ENCODE data around the gene KRTAP10-1.

KRTAP10-1 gene

DNA sequence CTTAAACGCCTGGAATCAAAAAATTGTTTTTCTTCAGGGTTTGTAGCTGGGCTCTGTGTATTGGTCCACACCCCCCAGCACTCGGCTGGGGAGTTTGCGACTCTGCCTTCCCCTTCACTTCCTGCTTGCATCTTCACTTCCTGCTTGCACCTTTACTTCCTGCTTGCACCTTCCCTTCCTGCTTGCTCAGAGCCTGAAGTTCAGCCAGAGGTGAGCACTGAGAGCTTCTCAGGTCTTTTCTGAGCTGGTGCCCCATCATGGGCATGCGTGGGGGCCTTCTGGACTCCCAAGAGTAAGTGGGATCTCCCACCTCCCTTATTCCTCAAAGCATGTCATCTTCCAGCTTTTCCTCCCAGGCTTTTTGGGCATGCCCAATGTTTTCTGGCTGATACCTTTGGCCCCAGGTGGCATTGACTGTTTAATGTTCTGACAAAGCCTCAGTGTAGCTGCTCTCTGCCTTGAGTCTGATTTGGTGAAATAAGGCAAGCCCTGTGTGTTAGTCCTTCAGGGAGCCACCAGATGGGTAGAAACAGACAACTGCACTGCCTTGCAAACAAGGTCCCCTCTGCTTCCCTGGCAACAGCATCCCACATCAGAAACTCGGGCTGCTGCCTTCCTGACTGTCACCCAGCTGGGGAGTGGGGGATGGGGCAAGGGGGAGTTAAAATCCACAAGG lies 7.8 kb upstream of the KRTAP10-1 start:
- no peak for DNase-seq

- no peak for DNase-seq
These were observed 4.6 kb upstream of the KRTAP10-1 start for GRCh38 chr21:44544566-44544965.

DNA sequence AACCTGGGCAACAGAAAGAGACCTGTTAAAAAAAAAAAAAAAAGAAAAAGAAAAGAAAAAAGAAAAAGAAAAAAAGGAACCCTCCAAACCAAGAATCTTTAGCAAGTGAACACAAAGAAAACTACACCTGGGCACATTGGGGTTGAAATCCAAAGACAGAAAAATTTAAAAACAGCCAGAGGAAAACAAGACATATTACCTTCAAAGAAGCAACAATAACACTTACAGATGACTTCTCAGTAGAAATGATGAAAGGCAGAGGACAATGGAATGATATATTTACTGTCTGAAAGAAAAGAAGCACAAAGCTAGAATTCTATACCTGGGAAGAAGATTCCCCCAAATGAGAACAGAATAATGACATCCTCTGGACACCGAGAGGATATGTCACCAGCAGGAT lies 2.7 kb upstream of the KRTAP10-1 start:
- DNase-seq, result no peak

GRCh38 chr21:44540741-44541288 lies 820 bp upstream of the KRTAP10-1 start:
- DNase-seq, result no peak

GRCh38 chr21:44539046-44539445 lies 949 bp downstream of the KRTAP10-1 start:
- no peak for DNase-seq

GRCh38 chr21:44537930-44538911 lies 1.8 kb downstream of the KRTAP10-1 start:
- DNase-seq, result no peak

- no peak for DNase-seq
These were observed 4.0 kb downstream of the KRTAP10-1 start for GRCh38 chr21:44535963-44536362.

DNA sequence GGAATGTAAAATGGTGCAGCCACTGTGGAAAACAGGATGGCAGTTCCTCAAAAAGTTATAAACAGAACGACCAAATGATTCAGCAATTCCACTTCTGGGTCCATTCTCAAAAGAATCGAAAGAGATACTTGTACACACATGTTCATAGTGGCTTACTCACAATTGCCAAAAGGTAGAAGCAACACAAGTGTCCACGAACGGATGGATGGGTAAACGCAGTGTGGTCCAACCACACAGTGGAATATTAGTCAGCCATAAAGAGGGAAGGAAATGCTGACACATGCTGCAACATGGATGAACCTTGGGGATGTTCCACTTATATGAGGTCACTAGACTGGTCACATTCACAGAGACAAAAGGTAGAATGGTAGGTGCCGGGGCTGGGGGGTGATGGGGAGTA lies 5.3 kb downstream of the KRTAP10-1 start:
- DNase-seq, result no peak

GRCh38 chr21:44533891-44534627 lies 5.9 kb downstream of the KRTAP10-1 start:
- no peak for DNase-seq

DNA sequence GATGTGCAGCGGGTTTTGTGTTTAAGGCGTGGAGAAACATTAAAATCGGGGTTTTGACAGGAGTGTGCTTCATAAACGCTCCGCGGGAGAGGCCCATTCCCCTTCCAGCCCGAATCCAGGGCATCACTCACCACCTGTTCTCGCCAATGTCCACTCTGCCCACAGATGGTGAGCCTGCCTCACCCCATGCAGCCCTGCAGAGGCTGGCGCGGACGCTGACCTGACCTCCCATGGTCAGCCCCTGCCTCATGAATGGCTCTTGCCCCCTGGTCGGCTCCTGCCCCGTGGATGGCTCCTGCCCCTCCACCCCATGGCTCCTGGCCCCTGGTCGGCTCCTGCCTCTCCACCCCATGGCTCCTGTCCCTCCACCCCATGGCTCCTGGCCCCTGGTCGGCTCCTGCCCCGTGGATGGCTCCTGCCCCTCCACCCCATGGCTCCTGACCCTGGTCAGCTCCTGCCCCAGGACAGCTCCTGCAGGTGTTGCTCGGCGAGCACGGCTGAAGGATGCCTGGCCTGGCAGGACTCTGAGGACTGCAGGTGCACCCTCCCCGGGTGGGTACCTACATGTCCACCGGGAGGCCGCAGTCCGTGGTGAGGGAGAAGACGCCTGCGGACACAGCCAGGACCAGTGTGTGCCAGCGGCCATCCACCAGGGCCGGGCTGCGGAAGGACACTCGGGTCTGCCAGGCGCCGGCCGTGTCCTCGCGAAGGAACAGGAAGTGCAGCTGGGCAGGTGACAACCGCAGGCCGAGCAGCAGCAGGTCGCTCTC lies 6.7 kb downstream of the KRTAP10-1 start:
- no peak for DNase-seq

DNA sequence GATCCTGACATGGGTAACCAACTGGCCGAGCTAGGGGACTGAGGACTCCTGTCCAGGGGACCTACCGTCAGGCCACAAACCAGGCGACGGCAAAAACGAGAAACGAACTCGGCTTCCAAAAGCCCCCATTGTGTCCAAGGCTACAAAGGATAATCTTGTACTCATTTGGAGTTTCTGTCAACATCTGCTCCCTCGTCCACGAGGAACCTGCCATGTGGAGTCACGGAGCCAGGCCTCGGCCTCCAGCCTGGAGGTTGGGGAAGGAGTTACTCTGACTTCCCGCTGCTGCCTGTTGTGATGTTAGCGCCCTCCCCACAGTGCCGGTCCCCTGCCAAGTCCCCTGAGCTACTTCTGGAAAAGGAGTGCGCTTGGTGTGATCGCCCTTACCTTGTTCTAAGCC lies 7.3 kb downstream of the KRTAP10-1 start:
- no peak for DNase-seq

- DNase-seq, result peak; percentile 57
These were observed 8.1 kb downstream of the KRTAP10-1 start for GRCh38 chr21:44531606-44532564.

DNA sequence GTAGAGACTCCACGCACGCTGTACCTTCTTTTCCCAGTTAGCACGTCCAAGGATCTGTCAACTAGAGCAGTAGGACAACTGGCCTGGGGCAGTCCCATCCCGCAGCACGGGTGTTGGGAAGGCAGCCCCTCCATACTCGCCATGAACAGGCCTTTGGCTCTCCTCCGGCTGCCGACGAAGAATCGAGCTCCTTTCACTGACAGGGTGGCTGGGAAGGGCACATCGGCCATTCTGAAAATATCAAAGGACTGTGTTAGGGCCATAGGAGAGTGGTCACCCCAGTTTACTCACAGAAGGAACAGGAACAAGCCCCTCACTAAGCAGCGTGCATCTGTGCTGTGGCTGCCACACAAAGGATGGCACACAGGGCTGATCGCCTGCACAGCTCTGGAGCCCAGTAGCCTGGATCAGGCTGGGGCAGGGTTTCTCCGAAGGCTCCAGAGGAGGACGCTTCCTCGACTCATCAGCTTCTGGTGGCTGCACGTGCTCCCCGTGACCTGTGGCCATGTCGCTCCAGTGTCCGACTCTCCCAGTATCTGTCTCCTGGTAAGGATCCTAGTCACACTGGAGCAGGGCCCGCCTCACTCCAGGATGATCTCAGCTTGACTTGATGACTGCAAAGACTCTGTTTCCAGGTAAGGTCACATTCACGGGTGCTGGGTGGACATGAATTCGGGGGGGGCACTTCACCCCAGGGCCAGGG lies 8.9 kb downstream of the KRTAP10-1 start:
- DNase-seq, result no peak

DNA sequence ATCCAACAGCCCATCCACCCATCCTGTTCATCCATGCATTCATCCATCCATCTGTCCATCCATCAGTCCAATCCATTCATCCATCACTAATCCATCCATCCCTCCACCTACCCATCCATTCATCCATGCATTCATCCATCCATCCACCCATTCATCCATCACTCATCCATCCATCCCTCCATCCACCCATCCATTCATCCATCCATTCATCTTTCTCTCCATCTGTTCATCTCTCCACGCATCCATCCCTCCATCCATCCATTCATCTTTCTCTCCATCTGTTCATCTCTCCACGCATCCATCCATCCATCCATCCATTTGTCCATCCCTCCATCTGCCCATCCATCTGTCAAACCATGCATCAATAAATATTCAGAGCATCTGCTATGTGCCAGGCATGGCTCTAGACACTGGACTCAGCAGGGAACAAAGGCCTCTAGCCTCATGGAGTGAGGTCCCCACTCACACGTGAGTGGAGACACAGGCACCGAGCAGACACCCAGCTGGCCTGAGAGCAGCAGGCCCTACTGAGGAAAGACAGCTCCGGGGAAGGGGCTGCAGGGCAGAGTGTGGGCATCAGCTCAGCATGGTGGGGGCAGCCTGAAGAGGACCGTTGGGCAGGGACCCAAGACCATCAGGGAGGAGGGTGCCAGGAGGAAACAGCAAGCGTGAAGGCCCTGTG lies 9.6 kb downstream of the KRTAP10-1 start:
- DNase-seq, result no peak

GRCh38 chr21:44529503-44530125 lies 10.4 kb downstream of the KRTAP10-1 start:
- no peak for DNase-seq

DNA sequence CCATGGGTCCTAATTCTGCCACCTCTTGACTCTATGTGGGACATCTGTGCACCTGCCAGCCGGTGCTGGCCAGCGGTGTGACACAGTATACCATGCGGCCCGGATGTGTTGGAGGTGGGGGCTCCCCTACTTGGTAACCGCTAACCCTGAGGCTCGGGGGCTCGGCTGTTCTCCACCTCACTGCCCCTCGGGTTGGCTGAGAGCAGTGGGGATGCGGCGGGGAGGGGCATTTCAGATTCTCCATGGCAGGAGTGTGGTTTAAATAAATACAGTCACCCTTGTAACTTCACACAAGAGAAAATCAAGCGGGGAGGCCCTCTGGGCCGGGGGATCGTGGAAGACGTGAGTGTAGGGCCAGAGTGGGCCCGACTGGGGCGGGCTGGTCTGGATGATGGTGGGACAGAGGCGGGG lies 11.0 kb downstream of the KRTAP10-1 start:
- DNase-seq, result no peak

DNA sequence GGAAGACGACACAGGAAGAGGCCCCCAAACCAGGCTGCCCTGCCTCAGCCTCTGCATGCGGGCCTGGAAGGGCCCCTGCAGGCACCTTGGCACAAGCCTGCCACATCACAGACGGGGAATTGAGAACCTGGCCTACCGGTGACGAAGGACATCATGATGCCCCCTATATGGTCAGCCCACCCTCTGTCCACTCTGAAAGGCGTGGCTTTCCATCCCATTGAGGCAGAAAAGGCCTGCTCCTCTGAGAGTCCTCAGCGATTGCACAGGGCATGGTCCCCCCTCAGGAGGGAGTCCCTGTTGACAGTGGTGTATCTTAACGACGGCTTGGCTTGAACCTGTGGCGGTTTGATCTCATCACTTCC lies 11.4 kb downstream of the KRTAP10-1 start:
- DNase-seq, result no peak

- DNase-seq, result no peak
These were observed 11.9 kb downstream of the KRTAP10-1 start for GRCh38 chr21:44527983-44528633.
